CD4-positive, alpha-beta T cell treated with Interleukin-21 for 1 hour (primary cell): ENCODE measurements around the gene ZNF263.
"Not testable (repeated sequence)": the region's sequence is repeated elsewhere in the genome, so short reads cannot be mapped to it uniquely, and the experiment has no call there.

Experiments used
- DNase-seq: peaks from one replicate; pipeline ENCODE4 v3.0.0-alpha.2; 2020

ZNF263 gene

GRCh38 chr16:3270718-3271117 is 12.6 kb upstream of the ZNF263 start:
- DNase-seq: not testable (repeated sequence)

- DNase-seq: not testable (repeated sequence)
Observed at GRCh38 chr16:3271281-3271680, 12.0 kb upstream of the ZNF263 start.

- DNase-seq: no peak
Observed at GRCh38 chr16:3274490-3274889, 8.8 kb upstream of the ZNF263 start.

GRCh38 chr16:3274947-3275346 is 8.3 kb upstream of the ZNF263 start:
- no peak for DNase-seq

GRCh38 chr16:3276679-3277078 is 6.6 kb upstream of the ZNF263 start:
- DNase-seq: no peak

GRCh38 chr16:3281222-3281820 is 2.0 kb upstream of the ZNF263 start:
- DNase-seq: no peak

GRCh38 chr16:3282103-3282729 is 1.1 kb upstream of the ZNF263 start:
- no peak for DNase-seq

GRCh38 chr16:3283543-3284447 is 504 bp downstream of the ZNF263 start:
- DNase-seq: no peak

- DNase-seq: no peak
Observed at GRCh38 chr16:3285131-3285530, 1.8 kb downstream of the ZNF263 start.

- no peak for DNase-seq
Observed at GRCh38 chr16:3289998-3290673, 6.8 kb downstream of the ZNF263 start.

- DNase-seq: no peak
Observed at GRCh38 chr16:3292604-3293003, 9.3 kb downstream of the ZNF263 start.

GRCh38 chr16:3295209-3295608 is 11.9 kb downstream of the ZNF263 start:
- DNase-seq: no peak

GRCh38 chr16:3295783-3296182 is 12.5 kb downstream of the ZNF263 start:
- DNase-seq: no peak

- DNase-seq: no peak
Observed at GRCh38 chr16:3304370-3304769, 21.1 kb downstream of the ZNF263 start.

- DNase-seq: peak; percentile 88
Observed at GRCh38 chr16:3305109-3306068, 22.1 kb downstream of the ZNF263 start, which contains the start of the genes TIGD7 and ZNF75A. TIGD7 (minus strand) TSS chr16:3305430; CDS start chr16:3300614, 4,816 bp downstream. ZNF75A (plus strand) TSS chr16:3305497; CDS start chr16:3308429, 2,932 bp downstream.

- no peak for DNase-seq
Observed at GRCh38 chr16:3306078-3306477, 22.8 kb downstream of the ZNF263 start.

- DNase-seq: no peak
Observed at GRCh38 chr16:3311496-3311895, 28.2 kb downstream of the ZNF263 start.

GRCh38 chr16:3317315-3317999 is 34.2 kb downstream of the ZNF263 start:
- DNase-seq: no peak

- no peak for DNase-seq
Observed at GRCh38 chr16:3321816-3322215, 38.5 kb downstream of the ZNF263 start.

- no peak for DNase-seq
Observed at GRCh38 chr16:3327514-3327913, 44.2 kb downstream of the ZNF263 start.

GRCh38 chr16:3328104-3328503 is 44.8 kb downstream of the ZNF263 start:
- no peak for DNase-seq
